H1 (cell line): ENCODE measurements around the gene GSC. TPM values are rescaled to one million over a fixed set of nuclear protein-coding genes. Genes with fewer than 3 reads are reported as not detected.

Experiments used
- CTCF ChIA-PET: fragments of 300-600 bp; sonication (Branson Sonifier 250); formaldehyde crosslinking; loops from one replicate; lab custom pipeline; 2021; ENCODE audit not compliant: partially characterized antibody; lab: Charles Lee
- POLR2A ChIA-PET: fragments of 300-600 bp; sonication (Branson Sonifier 250); formaldehyde crosslinking; loops from one replicate; lab custom pipeline; 2021; ENCODE audit warnings: inconsistent platforms; ENCODE audit not compliant: partially characterized antibody; lab: Charles Lee
- DNase-seq, 2 experiments: peaks; one replicate each; pipeline versions ENCODE4 v3.0.0 to v3.0.0-alpha.2; 2010 to 2022; ENCODE audit warnings: low spot score in 2 of 2, low read depth in 1 of 2, mixed read lengths in 1 of 2
- FAIRE-seq: peaks from 2 replicates; lab custom pipeline; 2011; peaks lifted over from hg19 to GRCh38; lab: Jason Lieb, UNC
- H2AFZ ChIP-seq: 2 replicates; pipeline ENCODE4 v1.8.1; 2012; ENCODE audit warnings: low read length, inconsistent platforms
- H2AK5ac ChIP-seq: 2 replicates; pipeline ENCODE4 v1.6.1; 2013; ENCODE audit warnings: low read depth, low read length
- H2BK120ac ChIP-seq: replicated peaks from 2 replicates; pipeline ENCODE3; 2013; ENCODE audit warnings: low read depth, low read length, inconsistent platforms
- H2BK12ac ChIP-seq: 2 replicates; pipeline ENCODE4 v1.6.1; 2013; ENCODE audit warnings: low read depth, low read length
- H2BK15ac ChIP-seq: 2 replicates; pipeline ENCODE4 v1.6.1; 2013; ENCODE audit warnings: low read length
- H2BK20ac ChIP-seq: 2 replicates; pipeline ENCODE4 v1.6.1; 2013; ENCODE audit warnings: low read length
- H2BK5ac ChIP-seq: 2 replicates; pipeline ENCODE4 v1.6.1; 2013; ENCODE audit warnings: low read depth, low read length
- H3K14ac ChIP-seq: 2 replicates; pipeline ENCODE4 v1.6.1; 2013; ENCODE audit warnings: inconsistent platforms; ENCODE audit not compliant: insufficient read length
- H3K18ac ChIP-seq: 2 replicates; pipeline ENCODE4 v1.6.1; 2013; ENCODE audit warnings: low read length; ENCODE audit errors: extremely low read depth
- H3K23ac ChIP-seq: 2 replicates; pipeline ENCODE4 v1.6.1; 2013; ENCODE audit warnings: inconsistent platforms; ENCODE audit not compliant: insufficient read length
- H3K23me2 ChIP-seq: 2 replicates; pipeline ENCODE4 v1.6.1; 2013; ENCODE audit warnings: low read depth, low read length
- H3K27ac ChIP-seq: 2 replicates; pipeline ENCODE4 v1.6.1; 2011; ENCODE audit warnings: low read depth, low read length, inconsistent platforms
- H3K27me3 ChIP-seq, 4 experiments: replicated peaks in 1 of 4; 1 replicate in 1 of 4; 2 replicates in 3 of 4; pipeline versions ENCODE4 v1.6.1 to v1.8.1; 2011 to 2013; ENCODE audit warnings: low read length in 3 of 4, mild to moderate bottlenecking in 3 of 4, inconsistent platforms in 2 of 4, mixed read lengths in 2 of 4, moderate library complexity in 1 of 4; ENCODE audit not compliant: control insufficient read depth in 3 of 4, insufficient read depth in 3 of 4; ENCODE audit errors: extremely low read depth in 1 of 4
- H3K36me3 ChIP-seq, 4 experiments: 2 replicates each; pipeline versions ENCODE4 v1.6.1 to v1.8.1; 2011 to 2013; ENCODE audit warnings: mild to moderate bottlenecking in 4 of 4, low read length in 3 of 4, moderate library complexity in 2 of 4, control low read depth in 1 of 4, inconsistent platforms in 1 of 4; ENCODE audit not compliant: insufficient read depth in 4 of 4, control insufficient read depth in 2 of 4
- H3K4ac ChIP-seq: replicated peaks from 2 replicates; pipeline ENCODE3; 2013; ENCODE audit warnings: low read length, low read depth, mixed read lengths, inconsistent platforms; ENCODE audit not compliant: insufficient read length
- H3K4me1 ChIP-seq, 4 experiments: replicated peaks in 1 of 4; 1 replicate in 1 of 4; 2 replicates in 3 of 4; pipeline versions ENCODE4 v1.6.1 to v1.8.1; 2011 to 2013; ENCODE audit warnings: low read length in 3 of 4, inconsistent platforms in 2 of 4, mixed read lengths in 1 of 4; ENCODE audit not compliant: insufficient read depth in 4 of 4, control insufficient read depth in 3 of 4
- H3K4me2 ChIP-seq, 2 experiments: 2 replicates each; pipeline versions ENCODE4 v1.6.1 to v1.8.1; 2011 to 2013; ENCODE audit warnings: low read depth in 2 of 2, low read length in 2 of 2, control low read depth in 1 of 2, inconsistent platforms in 1 of 2, mild to moderate bottlenecking in 1 of 2; ENCODE audit not compliant: insufficient read depth in 1 of 2
- H3K4me3 ChIP-seq, 4 experiments: fragments of 200-600, 300-600 bp in 1 of 4; sonication (generic), shearing (Covaris generic), sonication (Bioruptor Twin) in 1 of 4; 2 replicates each; pipeline versions ENCODE4 v1.5.1 to v1.8.1; 2011 to 2016; ENCODE audit warnings: low read length in 4 of 4, low read depth in 3 of 4, control low read depth in 2 of 4, inconsistent platforms in 2 of 4, mild to moderate bottlenecking in 2 of 4, mixed read lengths in 1 of 4, moderate library complexity in 1 of 4; ENCODE audit not compliant: insufficient read depth in 2 of 4; ENCODE audit errors: extremely low read depth in 1 of 4
- H3K56ac ChIP-seq: replicated peaks from 2 replicates; pipeline ENCODE3; 2013; ENCODE audit warnings: low read depth, mild to moderate bottlenecking, mixed read lengths, low read length, inconsistent platforms; ENCODE audit not compliant: insufficient read length
- H3K79me1 ChIP-seq: 2 replicates; pipeline ENCODE4 v1.6.1; 2013; ENCODE audit warnings: low read depth, low read length, control low read depth
- H3K79me2 ChIP-seq, 2 experiments: 2 replicates each; pipeline versions ENCODE4 v1.6.1 to v1.8.1; 2012 to 2013; ENCODE audit warnings: low read length in 2 of 2, mild to moderate bottlenecking in 2 of 2, inconsistent platforms in 1 of 2; ENCODE audit not compliant: insufficient read depth in 2 of 2, control insufficient read depth in 1 of 2
- H3K9ac ChIP-seq, 4 experiments: replicated peaks in 1 of 4; 1 replicate in 1 of 4; 2 replicates in 3 of 4; pipeline versions ENCODE4 v1.6.1 to v1.8.1; 2011 to 2013; ENCODE audit warnings: low read depth in 3 of 4, low read length in 3 of 4, control low read depth in 2 of 4, mild to moderate bottlenecking in 2 of 4, moderate library complexity in 2 of 4, inconsistent platforms in 1 of 4; ENCODE audit errors: extremely low read depth in 1 of 4
- H3K9me3 ChIP-seq, 2 experiments: 2 replicates each; pipeline versions ENCODE4 v1.6.1 to v1.8.1; 2012 to 2013; ENCODE audit warnings: mild to moderate bottlenecking in 2 of 2, moderate library complexity in 2 of 2, control low read depth in 1 of 2, inconsistent platforms in 1 of 2, low read depth in 1 of 2, low read length in 1 of 2, mixed read lengths in 1 of 2; ENCODE audit not compliant: insufficient read depth in 2 of 2
- H4K20me1 ChIP-seq, 2 experiments: replicated peaks in 1 of 2; 2 replicates each; pipeline versions ENCODE3 to v1.8.1; 2011 to 2013; ENCODE audit warnings: inconsistent platforms in 2 of 2, low read length in 2 of 2, mild to moderate bottlenecking in 1 of 2; ENCODE audit not compliant: insufficient read depth in 2 of 2, control insufficient read depth in 1 of 2
- H4K5ac ChIP-seq: 2 replicates; pipeline ENCODE4 v1.6.1; 2013; ENCODE audit warnings: low read length, low read depth, mixed read lengths, inconsistent platforms; ENCODE audit not compliant: insufficient read length
- H4K8ac ChIP-seq: 2 replicates; pipeline ENCODE4 v1.8.0; 2013; ENCODE audit warnings: mild to moderate bottlenecking, moderate library complexity, low read length, inconsistent platforms; ENCODE audit not compliant: insufficient read depth; ENCODE audit errors: extremely low read depth
- H4K91ac ChIP-seq: replicated peaks from 2 replicates; pipeline ENCODE3; 2013; ENCODE audit warnings: low read length, mixed read lengths, inconsistent platforms; ENCODE audit not compliant: insufficient read length
- E2F6 ChIP-seq: IDR thresholded peaks from 2 replicates; pipeline ENCODE4 v1.6.1; 2012; ENCODE audit warnings: inconsistent platforms
- EP300 ChIP-seq, 2 experiments: IDR thresholded peaks; 1 replicate in 1 of 2; 2 replicates in 1 of 2; pipeline ENCODE4 v1.6.1; 2011 to 2012; ENCODE audit warnings: low read depth in 2 of 2, low read length in 2 of 2, mild to moderate bottlenecking in 2 of 2, borderline replicate concordance in 1 of 2, inconsistent platforms in 1 of 2, moderate library complexity in 1 of 2
- HDAC2 ChIP-seq, 2 experiments: fragments of 300-600 bp in 1 of 2; sonication (generic) in 1 of 2; IDR thresholded peaks; 2 replicates each; pipeline ENCODE4 v1.6.1; 2011 to 2012; ENCODE audit warnings: low read depth in 2 of 2, low read length in 2 of 2, mild to moderate bottlenecking in 2 of 2, moderate library complexity in 2 of 2, borderline replicate concordance in 1 of 2, inconsistent platforms in 1 of 2
- JUND ChIP-seq: IDR thresholded peaks from 2 replicates; pipeline ENCODE4 v1.6.1; 2011; ENCODE audit warnings: mild to moderate bottlenecking, improper control_type of control experiment, low read length
- POU5F1 ChIP-seq: IDR thresholded peaks from 2 replicates; pipeline ENCODE4 v1.6.1; 2011; ENCODE audit warnings: low read depth, mild to moderate bottlenecking, low read length, moderate library complexity
- SIN3A ChIP-seq, 2 experiments: IDR thresholded peaks in 1 of 2; conservative IDR thresholded peaks in 1 of 2; 2 replicates each; pipeline ENCODE4 v1.6.1; 2011 to 2012; ENCODE audit warnings: low read length in 2 of 2, improper control_type of control experiment in 1 of 2, low read depth in 1 of 2, mild to moderate bottlenecking in 1 of 2
- SP1 ChIP-seq: IDR thresholded peaks from 2 replicates; pipeline ENCODE4 v1.6.1; 2011; ENCODE audit warnings: low read depth, low read length
- SP2 ChIP-seq: IDR thresholded peaks from 2 replicates; pipeline ENCODE4 v1.6.1; 2012; ENCODE audit warnings: mild to moderate bottlenecking, low read length, inconsistent platforms
- TEAD4 ChIP-seq: IDR thresholded peaks from 2 replicates; pipeline ENCODE4 v1.6.1; 2012; ENCODE audit warnings: low read depth, low read length, inconsistent platforms, mixed read lengths
- WGBS, 2 experiments: shearing (Covaris generic) in 1 of 2; methylation state at CpG; one replicate each; pipeline versions ENCODE4 v1.1.6 to v1.1.7; 2013 to 2015; ENCODE audit warnings: low lambda C conversion rate in 2 of 2, mixed read lengths in 2 of 2, inconsistent platforms in 1 of 2, low coverage in 1 of 2, missing lambda C conversion rate in 1 of 2; ENCODE audit not compliant: insufficient replicate concordance in 2 of 2, insufficient coverage in 1 of 2, insufficient read length in 1 of 2; ENCODE audit errors: extremely low coverage in 1 of 2, missing lambda C conversion rate in 1 of 2; 5-methylcytosine and 5-hydroxymethylcytosine counted together
- polyA plus RNA-seq, 7 experiments: library from polyadenylated mRNA; depleted of rRNA in 3 of 7; stranded (reverse) in 5 of 7; unstranded in 2 of 7; fragments of >200 nt in 5 of 7; fragments of 200-250 nt in 2 of 7; gene quantifications; 1 replicate in 5 of 7; 2 replicates in 1 of 7; 4 replicates in 1 of 7; pipeline versions ENCODE4 v1.2.1 to v1.2.3, GENCODE V29; 2011 to 2013; ENCODE audit warnings: missing spikeins in 2 of 7, mixed read lengths in 2 of 7
- total RNA-seq: library from RNA; stranded (reverse); fragmentation: NEBNext Ultra II Directional; extraction: Animal tissue kit (Norgen Biotek cat#: 25700); gene quantifications from 2 replicates; pipeline ENCODE4 v1.2.1, GENCODE V29; 2021

GSC gene
- total and polyA plus RNA-seq, 2 of the 8 experiments (the other 6 are each of a cell fraction or from before 2014, with no cell fraction given): 0.17 to 0.54 TPM

GRCh38 chr14:94780536-94781399 lies 10.9 kb upstream of the GSC start:
- Histone ChIP-seq H3K18ac (no peak overlapping the region; the same call in none of the 2 replicates), H3K14ac (no peak overlapping the region), H2AFZ (no peak overlapping the region), H3K23me2 (no peaks in the 10 kb centered on the region), H3K27ac (no peak overlapping the region), H3K36me3 (no peaks in the 10 kb centered on the region), H3K27me3 (peaks cover 7 to 45% (median 34%) of the 10 kb centered on the region in 4 experiments), H3K4me3 (no peak overlapping the region; a peak in 3 of 8 replicates), H3K4me2 (peak overlapping the region; percentile 39 to 44; a peak in 3 of 4 replicates), H3K4me1 (peaks cover 5 to 13% (median 9%) of the 10 kb centered on the region in 4 experiments; a peak in 6 of 7 replicates), H4K91ac (no peak overlapping the region), H3K4ac (no peak overlapping the region), H3K79me2 (no peaks in the 10 kb centered on the region), H2BK15ac (no peak overlapping the region), H4K8ac (no peak overlapping the region), H2AK5ac (no peak overlapping the region), H3K9me3 (no peaks in the 10 kb centered on the region), H2BK12ac (0 out of 2 replicates have a peak overlapping the region, but pooled peaks have one; percentile 50), H3K79me1 (no peaks in the 10 kb centered on the region), H3K56ac (no peak overlapping the region), H2BK20ac (no peak overlapping the region), H2BK120ac (peak overlapping the region; percentile 44), H4K5ac (no peak overlapping the region), H4K20me1 (no peaks in the 10 kb centered on the region), H3K23ac (no peak overlapping the region), H3K9ac (no peak overlapping the region), H2BK5ac (no peak overlapping the region)
- no peak for DNase-seq
- peak; percentile 45 for FAIRE-seq
- POLR2A ChIA-PET: interaction anchor here (1.6 kb wide), 1 partner anchor 13 kb away, joined by 5 read pairs; no protein-coding TSS in a partner anchor
- WGBS, 2 experiments: 50% methylated on average over 8 of the region's 8 CpGs; no CpG with 5 or more reads in 1 of the 2 experiments
- CTCF ChIA-PET: interaction anchor here (0.6 to 1.1 kb wide), 2 partner anchors 35 to 160 kb away, joined by 3 read pairs; no protein-coding TSS in a partner anchor
- TF ChIP-seq TEAD4: 0 out of 2 replicates have a peak, but pooled peaks have one; percentile 20
- peak in 1 of 2 experiments; percentile 17; a peak in 1 of 3 replicates for TF ChIP-seq EP300 (IDR thresholded peaks at IDR 0.05; ENCODE audit: borderline replicate concordance in 1 of 2, low read depth in 2 of 2, low read length in 2 of 2)
- TF ChIP-seq JUND: no peak
- TF ChIP-seq E2F6: no peak
- no peak for TF ChIP-seq SIN3A (conservative IDR thresholded peaks at IDR 0.05 in 1 of 2, IDR thresholded peaks at IDR 0.05 in 1 of 2; ENCODE audit: low read depth in 1 of 2, low read length in 2 of 2)
- TF ChIP-seq HDAC2 (IDR thresholded peaks at IDR 0.05; ENCODE audit: borderline replicate concordance in 1 of 2, low read depth in 2 of 2, low read length in 2 of 2): 0 out of 4 replicates have a peak, but pooled peaks of 1 of the 2 experiments have one; percentile 15
- TF ChIP-seq SP1: peak; percentile 26; the same call in 1 of the 2 replicates
- TF ChIP-seq POU5F1: peak; percentile 96
- no peak for TF ChIP-seq SP2
